Measurements from ENCODE around the gene PHF14. TPM values are rescaled to one million over a fixed set of nuclear protein-coding genes. Genes with fewer than 3 reads are reported as not detected.

The PHF14 gene
- total RNA-seq, 3 donors from 2014 or later = 42.6 to 73.5 (median 66.9) TPM

GRCh38 chr7:10998996-10999757 is 25.5 kb downstream of the PHF14 start:
- no peak for DNase-seq (ENCODE audit: low spot score in 2 of 2)
- Histone ChIP-seq H3K9me3 (peaks cover 0 to 10% of the 10 kb centered on the region in 2 donors), H3K27me3 (no peaks in the 10 kb centered on the region), H3K27ac (no peak overlapping the region), H3K4me1 (no peaks in the 10 kb centered on the region), H3K4me3 (no peak overlapping the region), H3K36me3 (no peaks in the 10 kb centered on the region)
- TF ChIP-seq CTCF (IDR thresholded peaks at IDR 0.05) = no peak
- intact Hi-C loops (cut with DNase I; ENCODE audit: low total_unique reads) = no loop called here

GRCh38 chr7:11005202-11005601 is 31.5 kb downstream of the PHF14 start:
- no peaks in the 10 kb centered on the region for H3K36me3 ChIP-seq
- no peak for TF ChIP-seq POLR2AphosphoS5 (IDR thresholded peaks at IDR 0.05)
- no peak for TF ChIP-seq CTCF (IDR thresholded peaks at IDR 0.05)
- no peak for TF ChIP-seq POLR2A (IDR thresholded peaks at IDR 0.05)
- no peak for DNase-seq (ENCODE audit: low spot score in 2 of 2)
- intact Hi-C loops (cut with DNase I; ENCODE audit: low total_unique reads) = no loop called here
- H3K27ac ChIP-seq = no peak overlapping the region
- no peaks in the 10 kb centered on the region for H3K27me3 ChIP-seq
- no peaks in the 10 kb centered on the region for H3K9me3 ChIP-seq
- no peaks in the 10 kb centered on the region for H3K4me1 ChIP-seq
- no peak overlapping the region for H3K4me3 ChIP-seq

GRCh38 chr7:11006291-11006690 is 32.6 kb downstream of the PHF14 start:
- intact Hi-C loops (cut with DNase I; ENCODE audit: low total_unique reads) = no loop called here
- H3K27ac ChIP-seq = no peak overlapping the region
- no peak for DNase-seq (ENCODE audit: low spot score in 2 of 2)
- no peaks in the 10 kb centered on the region for H3K9me3 ChIP-seq
- TF ChIP-seq CTCF (IDR thresholded peaks at IDR 0.05) (no peak), POLR2AphosphoS5 (IDR thresholded peaks at IDR 0.05) (no peak), POLR2A (IDR thresholded peaks at IDR 0.05) (no peak)
- H3K4me1 ChIP-seq = no peaks in the 10 kb centered on the region
- H3K36me3 ChIP-seq = no peaks in the 10 kb centered on the region
- no peaks in the 10 kb centered on the region for H3K27me3 ChIP-seq
- H3K4me3 ChIP-seq = no peak overlapping the region

GRCh38 chr7:11009631-11010030 is 36.0 kb downstream of the PHF14 start:
- Histone ChIP-seq H3K9me3 (no peaks in the 10 kb centered on the region), H3K27me3 (no peaks in the 10 kb centered on the region), H3K4me1 (no peaks in the 10 kb centered on the region), H3K36me3 (no peaks in the 10 kb centered on the region), H3K4me3 (no peak overlapping the region), H3K27ac (no peak overlapping the region)
- intact Hi-C loops (cut with DNase I; ENCODE audit: low total_unique reads) = no loop called here
- no peak for TF ChIP-seq POLR2A (IDR thresholded peaks at IDR 0.05)
- no peak for TF ChIP-seq POLR2AphosphoS5 (IDR thresholded peaks at IDR 0.05)
- DNase-seq (ENCODE audit: low spot score in 2 of 2) = no peak

- intact Hi-C loops (cut with DNase I; ENCODE audit: low total_unique reads) = no loop called here
Measured at GRCh38 chr7:11021468-11021867, 47.8 kb downstream of the PHF14 start.

More at GRCh38 chr7:11021468-11021867, 47.8 kb downstream of the PHF14 start:
- no peak overlapping the region for H3K4me3 ChIP-seq
- H3K27ac ChIP-seq = no peak overlapping the region
- no peaks in the 10 kb centered on the region for H3K4me1 ChIP-seq
- H3K27me3 ChIP-seq = no peaks in the 10 kb centered on the region
- DNase-seq (ENCODE audit: low spot score in 2 of 2) = no peak
- TF ChIP-seq CTCF (IDR thresholded peaks at IDR 0.05) = no peak
- no peak for TF ChIP-seq POLR2A (IDR thresholded peaks at IDR 0.05)
- TF ChIP-seq POLR2AphosphoS5 (IDR thresholded peaks at IDR 0.05) = no peak
- no peaks in the 10 kb centered on the region for H3K36me3 ChIP-seq
- H3K9me3 ChIP-seq = no peaks in the 10 kb centered on the region
